HG03196 (cell line): ENCODE results near the gene VN1R2.
"Not testable (repeated sequence)": the region's sequence is repeated elsewhere in the genome, so short reads cannot be mapped to it uniquely, and the experiment has no call there.

Experiments used
- ATAC-seq: cut with Tn5 transposase; IDR thresholded peaks from one replicate; pipeline ENCODE4 v1.9.1; 2021; ENCODE audit not compliant: unreplicated experiment

Gene VN1R2

GRCh38 chr19:53257715-53258342 lies at the start of gene VN1R2:
Gene VN1R2 (plus strand): TSS chr19:53258292. CDS start chr19:53258376, 84 bp downstream.
- ATAC-seq = not testable (repeated sequence)

- not testable (repeated sequence) for ATAC-seq
Observed at GRCh38 chr19:53211554-53211953, 46.5 kb upstream of the VN1R2 start.

DNA sequence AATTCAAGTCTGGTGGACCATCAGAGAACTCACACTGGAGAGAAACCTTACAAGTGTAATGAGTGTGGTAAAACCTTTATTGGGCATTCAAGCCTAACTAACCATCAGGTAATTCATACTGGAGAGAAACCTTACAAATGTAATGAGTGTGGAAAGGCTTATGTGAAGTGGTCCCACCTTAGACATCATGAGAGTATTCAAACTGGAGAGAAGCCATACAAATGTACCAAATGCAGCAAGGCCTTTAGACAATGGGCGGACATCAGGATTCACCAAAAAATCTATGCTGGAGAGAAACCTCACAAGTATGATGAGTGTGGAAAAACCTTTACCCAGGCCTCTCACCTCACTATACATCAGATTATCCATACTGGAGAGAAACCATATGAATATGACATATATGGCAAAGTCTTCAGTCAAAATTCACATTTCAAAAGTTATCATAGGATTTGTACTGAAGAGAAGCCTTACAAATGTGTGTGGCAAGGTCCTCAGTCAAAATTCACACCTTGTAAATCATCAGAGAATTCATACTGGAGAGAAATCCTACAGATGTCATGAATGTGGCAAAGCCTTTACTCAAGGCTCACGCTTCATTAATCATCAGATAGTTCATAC lies 45.3 kb upstream of the VN1R2 start:
- no peak for ATAC-seq

GRCh38 chr19:53222716-53223115 lies 35.4 kb upstream of the VN1R2 start:
- not testable (repeated sequence) for ATAC-seq

- no peak for ATAC-seq
Observed at GRCh38 chr19:53224606-53225005, 33.5 kb upstream of the VN1R2 start.

- ATAC-seq = no peak
Observed at GRCh38 chr19:53237114-53237777, 20.8 kb upstream of the VN1R2 start.

GRCh38 chr19:53246498-53246897 lies 11.6 kb upstream of the VN1R2 start:
- ATAC-seq = no peak

- ATAC-seq = no peak
Observed at GRCh38 chr19:53254411-53255341, 3.4 kb upstream of the VN1R2 start, which contains the start of gene ZNF677. Gene ZNF677 (minus strand): TSS chr19:53254873. CDS start chr19:53251550, 3,323 bp downstream.

DNA sequence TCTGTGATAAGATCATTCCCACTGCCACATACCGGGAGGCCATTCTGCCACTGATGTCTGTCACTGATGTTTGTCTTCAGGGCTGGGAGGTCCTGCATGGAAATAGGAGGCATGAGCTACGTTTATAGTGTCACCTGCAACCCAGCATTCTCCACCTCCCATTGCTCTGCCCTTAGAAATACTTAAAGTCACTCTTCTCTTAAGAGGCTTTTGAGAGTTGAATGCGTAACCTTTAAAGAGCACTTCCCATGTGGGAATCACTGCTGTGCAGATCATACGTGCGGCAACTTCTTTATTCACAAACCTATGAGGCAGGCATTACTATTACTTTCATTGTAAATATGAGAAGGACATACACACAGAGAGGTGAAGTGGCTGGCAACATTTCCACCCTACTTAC lies 9.5 kb downstream of the VN1R2 start, which contains the start of gene VN1R4:
Gene VN1R4 (minus strand): TSS at position 101 of the 400 bp plus-strand sequence. CDS start 58 bp downstream, at position 43.
- not testable (repeated sequence) for ATAC-seq

DNA sequence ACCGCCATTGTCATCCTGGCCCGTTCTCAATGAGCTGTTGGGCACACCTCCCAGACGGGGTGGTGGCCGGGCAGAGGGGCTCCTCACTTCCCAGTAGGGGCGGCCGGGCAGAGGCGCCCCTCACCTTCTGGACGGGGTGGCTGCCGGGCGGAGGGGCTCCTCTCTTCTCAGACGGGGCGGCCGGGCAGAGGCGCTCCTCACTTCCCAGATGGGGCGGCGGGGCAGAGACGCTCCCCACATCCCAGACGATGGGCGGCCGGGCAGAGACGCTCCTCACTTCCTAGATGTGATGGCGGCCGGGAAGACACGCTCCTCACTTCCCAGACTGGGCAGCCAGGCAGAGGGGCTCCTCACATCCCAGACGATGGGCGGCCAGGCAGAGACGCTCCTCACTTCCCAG lies 11.8 kb downstream of the VN1R2 start:
- ATAC-seq = not testable (repeated sequence)

DNA sequence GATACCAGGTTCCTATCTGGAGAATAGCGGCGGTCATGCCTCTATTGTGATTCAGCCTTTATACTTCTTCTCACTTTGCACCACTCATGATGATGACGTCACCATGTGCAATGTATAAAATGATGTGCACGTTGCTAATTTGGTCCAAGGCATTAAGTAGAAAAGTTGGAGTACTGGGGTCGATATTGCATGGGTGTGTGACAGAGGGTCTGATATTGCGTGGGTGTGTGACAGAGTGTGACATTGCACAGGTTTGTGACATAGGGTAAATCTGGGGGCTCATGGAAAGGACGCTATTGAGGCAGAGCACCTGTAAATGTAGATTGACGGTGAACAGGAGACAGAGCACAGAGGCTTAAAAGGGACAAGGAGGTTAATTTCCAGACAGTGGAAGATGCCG lies 14.0 kb downstream of the VN1R2 start:
- ATAC-seq = no peak

DNA sequence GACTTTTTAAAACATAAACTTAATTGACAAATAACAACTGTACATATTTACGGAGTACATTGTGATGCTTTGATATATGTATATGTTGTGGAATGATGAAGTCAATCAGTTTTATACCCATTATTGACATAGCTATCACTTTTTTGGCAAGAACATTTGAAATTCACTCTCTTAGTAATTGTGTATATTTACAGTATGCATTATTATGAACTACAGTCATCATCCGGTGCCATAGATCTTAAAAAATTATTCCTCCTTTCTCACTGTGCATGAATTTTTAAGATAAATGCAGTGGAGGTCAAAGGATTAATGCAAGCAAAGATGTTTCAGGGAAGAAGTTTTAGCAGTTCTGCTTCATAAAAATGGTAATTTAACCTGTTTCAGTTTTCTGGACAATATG lies 17.4 kb downstream of the VN1R2 start:
- no peak for ATAC-seq

DNA sequence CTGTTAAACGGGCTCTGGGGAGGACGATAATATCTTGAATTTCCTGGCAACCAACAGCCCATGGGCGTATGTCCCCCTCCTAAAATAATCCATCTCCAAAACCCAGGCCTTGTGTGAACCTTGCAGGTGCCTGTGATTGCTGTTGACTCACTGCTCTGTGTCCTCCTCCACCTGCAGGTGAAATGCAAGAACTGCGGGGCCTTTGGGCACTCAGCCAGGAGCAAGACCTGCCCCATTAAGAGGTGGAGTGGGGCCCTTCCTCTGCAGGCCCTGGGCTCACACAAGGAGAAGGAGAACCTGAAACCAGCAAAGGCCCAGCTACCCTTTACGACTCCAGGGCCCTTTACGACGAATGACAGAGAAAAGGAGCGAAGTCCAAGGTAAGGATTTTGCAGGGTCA lies 23.9 kb downstream of the VN1R2 start:
- not testable (repeated sequence) for ATAC-seq

DNA sequence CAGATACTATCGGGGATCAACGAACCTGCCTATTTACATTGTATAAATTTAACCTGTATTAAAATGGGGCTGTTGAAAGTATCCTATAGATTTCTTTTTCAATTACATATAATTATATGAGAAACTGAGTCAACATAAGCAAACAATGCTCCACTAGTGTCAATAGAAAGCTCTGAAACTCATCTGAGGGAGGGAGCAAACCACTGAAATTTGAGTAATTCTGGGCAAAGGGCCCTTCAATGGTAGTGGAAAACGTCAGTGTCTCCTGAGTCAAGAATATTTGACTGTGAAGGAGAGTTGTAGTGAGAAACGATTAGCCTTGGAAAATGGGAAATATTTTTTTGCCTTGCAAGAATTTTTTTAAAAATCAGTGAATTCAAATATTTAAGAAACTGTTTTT lies 27.0 kb downstream of the VN1R2 start:
- no peak for ATAC-seq

- no peak for ATAC-seq
Observed at GRCh38 chr19:53290758-53291549, 32.9 kb downstream of the VN1R2 start.

- ATAC-seq = no peak
Observed at GRCh38 chr19:53294786-53295441, 36.8 kb downstream of the VN1R2 start.

DNA sequence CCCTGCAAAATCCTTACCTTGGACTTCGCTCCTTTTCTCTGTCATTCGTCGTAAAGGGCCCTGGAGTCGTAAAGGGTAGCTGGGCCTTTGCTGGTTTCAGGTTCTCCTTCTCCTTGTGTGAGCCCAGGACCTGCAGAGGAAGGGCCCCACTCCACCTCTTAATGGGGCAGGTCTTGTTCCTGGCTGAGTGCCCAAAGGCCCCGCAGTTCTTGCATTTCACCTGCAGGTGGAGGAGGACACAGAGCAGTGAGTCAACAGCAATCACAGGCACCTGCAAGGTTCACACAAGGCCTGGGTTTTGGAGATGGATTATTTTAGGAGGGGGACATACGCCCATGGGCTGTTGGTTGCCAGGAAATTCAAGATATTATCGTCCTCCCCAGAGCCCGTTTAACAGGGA lies 43.2 kb downstream of the VN1R2 start:
- ATAC-seq = not testable (repeated sequence)

- no peak for ATAC-seq
Observed at GRCh38 chr19:53308339-53308811, 50.3 kb downstream of the VN1R2 start.
